Measurements from ENCODE around the gene ANO1. TPM values are rescaled to one million over a fixed set of nuclear protein-coding genes. Genes with fewer than 3 reads are reported as not detected.

ANO1 gene
- total RNA-seq, 6 experiments from 2014 or later, result not detected

DNA sequence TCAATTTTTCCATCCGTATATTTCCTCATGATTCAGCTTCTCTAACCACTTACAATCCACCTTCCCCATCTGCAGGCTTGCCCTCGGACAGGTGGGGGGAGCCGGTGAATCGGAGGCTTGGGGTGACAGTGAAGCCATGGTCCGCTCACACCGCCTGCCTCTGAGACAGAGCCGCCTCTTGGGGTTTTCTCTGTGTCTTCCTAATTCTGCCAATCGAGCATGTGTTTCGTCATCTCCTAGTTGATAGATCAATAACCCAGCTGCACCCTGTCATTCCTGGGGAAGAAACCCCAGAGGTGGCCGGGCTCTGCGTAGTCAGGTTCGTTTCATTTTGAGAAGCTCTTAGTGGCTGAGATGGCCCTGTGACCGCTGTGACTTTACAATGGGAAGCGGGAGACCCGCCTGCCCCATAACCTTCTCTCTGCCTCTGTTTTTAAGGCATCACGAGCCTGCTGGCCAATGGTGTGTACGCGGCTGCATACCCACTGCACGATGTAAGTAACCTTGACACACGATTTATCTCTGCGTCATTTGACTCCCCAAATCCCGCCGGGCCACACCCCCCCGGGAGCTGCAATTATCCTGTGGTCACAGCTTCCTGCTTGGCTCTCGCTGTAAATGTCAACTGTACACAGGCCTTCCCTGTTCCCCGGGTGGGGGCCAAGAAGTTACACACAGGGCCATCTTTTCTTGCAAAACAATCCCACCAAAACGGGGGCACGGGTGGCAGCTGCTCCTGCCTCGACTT, 33.3 kb downstream of the ANO1 start:
- no peak overlapping the region for H3K4me3 Mint-ChIP-seq
- peaks cover 56% of the 10 kb centered on the region for H3K27me3 Mint-ChIP-seq (ENCODE audit: insufficient read depth)
- no peak overlapping the region for H3K27ac Mint-ChIP-seq
- H3K9me3 Mint-ChIP-seq, result no peaks in the 10 kb centered on the region
- H3K4me1 Mint-ChIP-seq (ENCODE audit: low read depth), result peaks cover 23% of the 10 kb centered on the region
- TF ChIP-seq, protein P1, sequence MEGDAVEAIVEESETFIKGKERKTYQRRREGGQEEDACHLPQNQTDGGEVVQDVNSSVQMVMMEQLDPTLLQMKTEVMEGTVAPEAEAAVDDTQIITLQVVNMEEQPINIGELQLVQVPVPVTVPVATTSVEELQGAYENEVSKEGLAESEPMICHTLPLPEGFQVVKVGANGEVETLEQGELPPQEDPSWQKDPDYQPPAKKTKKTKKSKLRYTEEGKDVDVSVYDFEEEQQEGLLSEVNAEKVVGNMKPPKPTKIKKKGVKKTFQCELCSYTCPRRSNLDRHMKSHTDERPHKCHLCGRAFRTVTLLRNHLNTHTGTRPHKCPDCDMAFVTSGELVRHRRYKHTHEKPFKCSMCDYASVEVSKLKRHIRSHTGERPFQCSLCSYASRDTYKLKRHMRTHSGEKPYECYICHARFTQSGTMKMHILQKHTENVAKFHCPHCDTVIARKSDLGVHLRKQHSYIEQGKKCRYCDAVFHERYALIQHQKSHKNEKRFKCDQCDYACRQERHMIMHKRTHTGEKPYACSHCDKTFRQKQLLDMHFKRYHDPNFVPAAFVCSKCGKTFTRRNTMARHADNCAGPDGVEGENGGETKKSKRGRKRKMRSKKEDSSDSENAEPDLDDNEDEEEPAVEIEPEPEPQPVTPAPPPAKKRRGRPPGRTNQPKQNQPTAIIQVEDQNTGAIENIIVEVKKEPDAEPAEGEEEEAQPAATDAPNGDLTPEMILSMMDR (IDR thresholded peaks at IDR 0.05), result no peak
- DNase-seq, result peak; percentile 45
- peaks cover 5% of the 10 kb centered on the region; the same call in 1 of the 2 replicates for H3K36me3 Mint-ChIP-seq (ENCODE audit: low read depth)

DNA sequence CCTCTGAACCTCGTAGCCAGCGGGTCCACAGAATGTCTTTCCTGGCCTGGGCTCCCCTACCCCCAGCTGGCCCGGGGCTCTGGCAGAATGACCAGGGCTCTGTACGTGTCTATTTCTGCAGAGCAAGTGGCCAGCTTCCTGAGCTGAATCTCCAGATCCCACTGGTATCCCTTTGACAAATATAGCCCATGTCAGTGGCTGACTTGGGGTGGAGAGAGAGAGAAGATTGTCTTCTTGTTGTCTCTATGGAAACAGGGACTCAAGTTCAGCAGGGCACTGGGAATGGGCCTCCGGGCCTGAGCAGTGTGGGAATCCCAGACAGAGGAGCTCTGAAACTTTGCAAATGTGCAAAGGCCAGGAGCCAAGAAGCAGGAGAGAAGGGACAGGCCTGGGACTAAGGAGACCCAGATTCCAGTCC, 33.9 kb downstream of the ANO1 start:
- no peak overlapping the region for H3K27ac Mint-ChIP-seq
- TF ChIP-seq, protein P1 (IDR thresholded peaks at IDR 0.05), result no peak
- peaks cover 50% of the 10 kb centered on the region for H3K27me3 Mint-ChIP-seq (ENCODE audit: insufficient read depth)
- peaks cover 23% of the 10 kb centered on the region for H3K4me1 Mint-ChIP-seq (ENCODE audit: low read depth)
- H3K36me3 Mint-ChIP-seq (ENCODE audit: low read depth), result peaks cover 5% of the 10 kb centered on the region; the same call in 1 of the 2 replicates
- no peaks in the 10 kb centered on the region for H3K9me3 Mint-ChIP-seq
- DNase-seq, result no peak
- no peak overlapping the region for H3K4me3 Mint-ChIP-seq

DNA sequence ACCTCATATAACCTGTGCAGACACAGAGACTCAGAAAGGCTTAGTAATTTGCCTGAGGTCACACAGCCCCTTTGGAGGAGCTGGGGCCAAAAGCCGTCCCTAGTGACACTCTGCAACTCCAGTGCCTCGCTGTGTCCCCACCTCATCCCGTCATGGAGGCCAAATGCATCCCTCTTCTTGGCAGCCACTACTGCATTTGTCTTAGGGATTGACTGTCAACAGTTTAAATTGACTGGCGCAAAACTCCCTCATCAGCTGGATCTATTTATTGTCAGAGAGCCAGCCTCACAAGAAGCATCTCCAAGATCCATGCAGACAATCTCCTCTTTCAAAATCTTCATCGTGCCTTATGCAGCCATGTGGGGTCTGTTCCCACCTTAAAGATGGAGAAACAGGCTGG, 35.7 kb downstream of the ANO1 start:
- TF ChIP-seq, protein P1 (IDR thresholded peaks at IDR 0.05), result no peak
- Mint-ChIP-seq H3K36me3 (ENCODE audit: low read depth) (peaks cover 10% of the 10 kb centered on the region), H3K4me1 (ENCODE audit: low read depth) (peaks cover 15% of the 10 kb centered on the region), H3K27me3 (ENCODE audit: insufficient read depth) (peaks cover 48% of the 10 kb centered on the region), H3K27ac (no peak overlapping the region), H3K9me3 (peaks cover 7% of the 10 kb centered on the region), H3K4me3 (no peak overlapping the region)
- no peak for DNase-seq

DNA sequence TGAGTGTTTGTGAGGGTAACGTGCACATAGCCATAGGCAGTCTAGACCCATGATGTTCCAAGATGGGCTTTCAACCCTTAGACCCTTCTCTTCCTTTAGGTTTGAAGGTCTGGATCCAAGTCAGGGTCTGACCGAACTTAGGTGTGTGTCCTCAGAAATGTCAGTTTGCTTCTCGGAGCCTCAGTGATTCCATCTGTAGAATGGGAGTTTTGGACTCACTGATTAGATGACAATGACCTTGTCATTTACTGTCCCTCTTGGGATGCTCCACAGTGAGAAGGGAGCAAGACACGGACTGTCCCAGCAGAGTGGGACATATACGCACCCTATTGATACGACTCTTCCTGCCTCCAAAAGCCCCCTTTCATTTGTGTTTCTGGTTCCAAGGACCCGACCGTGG, 37.7 kb downstream of the ANO1 start:
- Mint-ChIP-seq H3K4me1 (ENCODE audit: low read depth) (peaks cover 10% of the 10 kb centered on the region), H3K36me3 (ENCODE audit: low read depth) (peaks cover 10% of the 10 kb centered on the region), H3K4me3 (no peak overlapping the region), H3K9me3 (peaks cover 9% of the 10 kb centered on the region), H3K27ac (no peak overlapping the region), H3K27me3 (ENCODE audit: insufficient read depth) (peaks cover 33% of the 10 kb centered on the region)
- no peak for DNase-seq
- TF ChIP-seq, protein P1 (IDR thresholded peaks at IDR 0.05), result no peak

DNA sequence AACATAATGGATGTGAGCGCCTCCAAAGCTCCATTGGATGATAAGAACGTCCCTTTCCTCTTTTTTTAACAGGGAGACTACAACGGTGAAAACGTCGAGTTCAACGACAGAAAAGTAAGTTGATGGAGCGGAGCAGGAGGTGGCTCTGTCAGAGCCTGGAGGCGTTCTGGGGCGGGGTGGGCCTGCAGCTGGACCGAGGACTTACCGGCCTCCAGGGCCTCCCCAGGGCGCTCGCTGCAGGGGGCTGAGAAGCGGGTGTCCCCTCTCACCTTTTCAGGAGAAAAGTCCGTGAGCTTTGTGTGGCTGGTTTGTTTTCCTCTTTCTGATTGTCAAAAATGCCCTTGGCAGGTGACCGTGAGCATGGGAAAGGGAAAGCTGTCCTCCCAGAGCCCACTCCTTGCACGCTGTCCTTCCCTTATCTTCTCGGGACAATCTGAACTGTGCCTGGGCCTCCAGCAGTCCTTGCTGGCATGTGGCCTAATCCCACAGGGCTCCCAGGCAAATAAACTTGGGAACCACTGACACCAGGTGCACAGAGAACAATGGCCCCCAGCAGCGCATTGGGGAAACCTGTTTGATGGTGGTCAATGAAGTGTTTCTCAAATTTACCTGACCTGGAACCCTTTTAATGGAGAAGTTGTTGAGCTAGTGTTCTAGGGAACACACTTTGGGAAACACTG, 38.4 kb downstream of the ANO1 start:
- Mint-ChIP-seq H3K9me3 (peaks cover 9% of the 10 kb centered on the region), H3K4me3 (no peak overlapping the region), H3K27ac (no peak overlapping the region), H3K36me3 (ENCODE audit: low read depth) (peaks cover 6% of the 10 kb centered on the region), H3K4me1 (ENCODE audit: low read depth) (peaks cover 6% of the 10 kb centered on the region), H3K27me3 (ENCODE audit: insufficient read depth) (peaks cover 28% of the 10 kb centered on the region)
- DNase-seq, result no peak
- TF ChIP-seq, protein P1 (IDR thresholded peaks at IDR 0.05), result no peak

All from HFFc6 (cell line).